Hepatocyte (in vitro differentiated cells): ENCODE results near the gene FILIP1L.

ENCODE experiments used
- EZH2 ChIP-seq: fragments of 200-600 bp; sonication (generic); IDR thresholded peaks from 2 replicates; pipeline ENCODE4 v1.6.1; 2016; ENCODE audit warnings: antibody characterized with exemption, mild to moderate bottlenecking, borderline replicate concordance
- EZH2phosphoT487 ChIP-seq: fragments of 200-600 bp; sonication (generic); IDR thresholded peaks from one replicate; pipeline ENCODE4 v1.6.1; 2018; ENCODE audit warnings: antibody characterized with exemption, mild to moderate bottlenecking, low read depth, moderate library complexity; ENCODE audit not compliant: unreplicated experiment, severe bottlenecking
- TF ChIP-seq, protein P1 (sequence below): fragments of 200-600 bp; sonication (generic); IDR thresholded peaks from 2 replicates; pipeline ENCODE4 v1.5.1; 2016; ENCODE audit warnings: antibody characterized with exemption, mild to moderate bottlenecking; ENCODE audit not compliant: poor library complexity

DNA sequence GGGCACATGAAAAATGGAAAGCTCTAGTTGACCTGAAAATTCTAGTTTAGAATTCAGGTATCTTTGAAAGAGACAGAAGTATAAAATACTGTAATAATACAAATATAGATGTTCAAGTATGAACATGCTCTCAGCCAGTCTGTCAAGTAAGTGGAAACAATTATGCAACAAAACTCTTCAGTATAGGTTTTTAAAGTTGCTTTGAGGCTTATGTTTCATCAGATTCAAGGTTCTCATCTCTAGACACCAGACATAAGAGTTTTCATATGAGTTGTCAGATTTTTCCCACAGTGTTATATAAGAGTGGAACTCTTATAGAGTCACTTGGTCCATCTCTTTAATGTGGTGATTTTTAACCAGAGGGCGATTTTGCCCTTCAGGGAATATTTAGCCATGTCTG is 274.7 kb downstream of the FILIP1L start:
- TF ChIP-seq, protein P1, sequence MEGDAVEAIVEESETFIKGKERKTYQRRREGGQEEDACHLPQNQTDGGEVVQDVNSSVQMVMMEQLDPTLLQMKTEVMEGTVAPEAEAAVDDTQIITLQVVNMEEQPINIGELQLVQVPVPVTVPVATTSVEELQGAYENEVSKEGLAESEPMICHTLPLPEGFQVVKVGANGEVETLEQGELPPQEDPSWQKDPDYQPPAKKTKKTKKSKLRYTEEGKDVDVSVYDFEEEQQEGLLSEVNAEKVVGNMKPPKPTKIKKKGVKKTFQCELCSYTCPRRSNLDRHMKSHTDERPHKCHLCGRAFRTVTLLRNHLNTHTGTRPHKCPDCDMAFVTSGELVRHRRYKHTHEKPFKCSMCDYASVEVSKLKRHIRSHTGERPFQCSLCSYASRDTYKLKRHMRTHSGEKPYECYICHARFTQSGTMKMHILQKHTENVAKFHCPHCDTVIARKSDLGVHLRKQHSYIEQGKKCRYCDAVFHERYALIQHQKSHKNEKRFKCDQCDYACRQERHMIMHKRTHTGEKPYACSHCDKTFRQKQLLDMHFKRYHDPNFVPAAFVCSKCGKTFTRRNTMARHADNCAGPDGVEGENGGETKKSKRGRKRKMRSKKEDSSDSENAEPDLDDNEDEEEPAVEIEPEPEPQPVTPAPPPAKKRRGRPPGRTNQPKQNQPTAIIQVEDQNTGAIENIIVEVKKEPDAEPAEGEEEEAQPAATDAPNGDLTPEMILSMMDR: no peak
- TF ChIP-seq EZH2 (no peak), EZH2phosphoT487 (no peak)
